NB4 (cell line): ENCODE measurements around the gene LHFPL5.

Experiments
- POLR2A ChIP-seq: IDR thresholded peaks from 2 replicates; pipeline ENCODE4 v1.6.1; 2011; ENCODE audit warnings: mild to moderate bottlenecking; ENCODE audit not compliant: insufficient read length; ENCODE audit errors: extremely low read depth
- TF ChIP-seq, protein P1 (sequence below): IDR thresholded peaks from one replicate; pipeline ENCODE4 v1.5.1; 2012; ENCODE audit warnings: low read depth, low read length

DNA sequence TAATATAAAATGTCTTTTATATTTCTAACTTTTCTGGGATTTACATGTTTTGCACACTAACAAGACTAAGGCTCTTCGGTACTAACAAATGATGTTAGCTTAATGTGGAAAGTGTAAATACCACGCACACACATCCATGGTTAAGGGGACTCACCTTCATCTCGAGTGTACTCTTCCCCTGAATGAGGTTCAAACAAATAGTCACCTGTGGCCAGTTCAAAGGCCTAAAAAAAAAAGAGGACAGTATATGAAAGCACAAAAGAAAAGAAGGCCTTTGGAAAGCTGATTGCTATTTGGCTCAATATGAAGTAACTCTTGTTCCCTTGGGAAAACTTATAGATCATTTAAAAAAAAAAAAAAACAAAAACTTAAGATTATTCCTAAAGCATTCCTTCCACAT lies 37.2 kb downstream of the LHFPL5 start:
- TF ChIP-seq, protein P1, sequence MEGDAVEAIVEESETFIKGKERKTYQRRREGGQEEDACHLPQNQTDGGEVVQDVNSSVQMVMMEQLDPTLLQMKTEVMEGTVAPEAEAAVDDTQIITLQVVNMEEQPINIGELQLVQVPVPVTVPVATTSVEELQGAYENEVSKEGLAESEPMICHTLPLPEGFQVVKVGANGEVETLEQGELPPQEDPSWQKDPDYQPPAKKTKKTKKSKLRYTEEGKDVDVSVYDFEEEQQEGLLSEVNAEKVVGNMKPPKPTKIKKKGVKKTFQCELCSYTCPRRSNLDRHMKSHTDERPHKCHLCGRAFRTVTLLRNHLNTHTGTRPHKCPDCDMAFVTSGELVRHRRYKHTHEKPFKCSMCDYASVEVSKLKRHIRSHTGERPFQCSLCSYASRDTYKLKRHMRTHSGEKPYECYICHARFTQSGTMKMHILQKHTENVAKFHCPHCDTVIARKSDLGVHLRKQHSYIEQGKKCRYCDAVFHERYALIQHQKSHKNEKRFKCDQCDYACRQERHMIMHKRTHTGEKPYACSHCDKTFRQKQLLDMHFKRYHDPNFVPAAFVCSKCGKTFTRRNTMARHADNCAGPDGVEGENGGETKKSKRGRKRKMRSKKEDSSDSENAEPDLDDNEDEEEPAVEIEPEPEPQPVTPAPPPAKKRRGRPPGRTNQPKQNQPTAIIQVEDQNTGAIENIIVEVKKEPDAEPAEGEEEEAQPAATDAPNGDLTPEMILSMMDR, result no peak
- TF ChIP-seq POLR2A, result no peak
